Body of pancreas (tissue), 4 donors: ENCODE measurements around the gene ADAMTS4.

ENCODE experiments used
- POLR2A ChIP-seq, 3 donors: fragments of 450-650 bp; IDR thresholded peaks; one replicate each; pipeline ENCODE4 v1.6.1; 2016; ENCODE audit warnings: antibody characterized with exemption in 3 of 3, mild to moderate bottlenecking in 2 of 3
- TF ChIP-seq, protein P1 (sequence below), 7 experiments: fragments of 450-650 bp in 4 of 7; fragments of 200-600 bp in 3 of 7; sonication (generic) in 3 of 7; IDR thresholded peaks; one replicate each; pipeline ENCODE4 v1.5.1; 2016 to 2019; ENCODE audit warnings: antibody characterized with exemption in 7 of 7

DNA sequence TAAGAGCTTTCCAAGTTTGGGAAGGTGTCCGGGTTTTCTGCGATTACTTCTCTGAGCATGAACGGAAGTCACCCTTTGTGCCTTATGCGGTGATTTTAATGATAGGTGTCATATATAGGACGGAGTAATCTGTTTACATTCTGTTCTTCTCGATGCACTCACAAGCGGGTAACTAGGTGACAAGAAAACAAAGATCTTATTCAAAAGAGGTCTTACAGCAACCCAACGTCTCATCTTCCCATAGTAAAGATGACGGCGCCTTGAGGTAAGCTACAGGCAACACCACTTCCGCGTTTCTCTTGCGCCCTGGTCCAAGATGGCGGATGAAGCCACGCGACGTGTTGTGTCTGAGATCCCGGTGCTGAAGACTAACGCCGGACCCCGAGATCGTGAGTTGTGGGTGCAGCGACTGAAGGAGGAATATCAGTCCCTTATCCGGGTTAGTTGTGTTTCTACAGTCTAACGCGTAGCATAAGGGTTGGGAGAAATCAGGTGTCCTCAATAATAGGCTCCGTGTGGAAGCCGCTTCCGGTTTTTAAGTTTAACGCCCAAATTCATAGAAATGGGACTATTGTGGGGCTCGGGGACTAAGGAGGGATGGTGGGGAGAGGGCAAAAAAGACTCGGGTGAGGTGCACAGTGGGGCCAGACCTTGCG lies 45.0 kb downstream of the ADAMTS4 start, which contains the start of gene UFC1:
- peak in 2 of 3 donors; percentile 82 to 91 for TF ChIP-seq POLR2A (IDR thresholded peaks at IDR 0.05)
- TF ChIP-seq, protein P1, sequence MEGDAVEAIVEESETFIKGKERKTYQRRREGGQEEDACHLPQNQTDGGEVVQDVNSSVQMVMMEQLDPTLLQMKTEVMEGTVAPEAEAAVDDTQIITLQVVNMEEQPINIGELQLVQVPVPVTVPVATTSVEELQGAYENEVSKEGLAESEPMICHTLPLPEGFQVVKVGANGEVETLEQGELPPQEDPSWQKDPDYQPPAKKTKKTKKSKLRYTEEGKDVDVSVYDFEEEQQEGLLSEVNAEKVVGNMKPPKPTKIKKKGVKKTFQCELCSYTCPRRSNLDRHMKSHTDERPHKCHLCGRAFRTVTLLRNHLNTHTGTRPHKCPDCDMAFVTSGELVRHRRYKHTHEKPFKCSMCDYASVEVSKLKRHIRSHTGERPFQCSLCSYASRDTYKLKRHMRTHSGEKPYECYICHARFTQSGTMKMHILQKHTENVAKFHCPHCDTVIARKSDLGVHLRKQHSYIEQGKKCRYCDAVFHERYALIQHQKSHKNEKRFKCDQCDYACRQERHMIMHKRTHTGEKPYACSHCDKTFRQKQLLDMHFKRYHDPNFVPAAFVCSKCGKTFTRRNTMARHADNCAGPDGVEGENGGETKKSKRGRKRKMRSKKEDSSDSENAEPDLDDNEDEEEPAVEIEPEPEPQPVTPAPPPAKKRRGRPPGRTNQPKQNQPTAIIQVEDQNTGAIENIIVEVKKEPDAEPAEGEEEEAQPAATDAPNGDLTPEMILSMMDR (IDR thresholded peaks at IDR 0.05): peak in 1 of 7 experiments; percentile 6
